Endodermal cell (in vitro differentiated cells): ENCODE data around the gene EYA2. TPM values are rescaled to one million over a fixed set of nuclear protein-coding genes. Genes with fewer than 3 reads are reported as not detected.

ENCODE experiments used
- DNase-seq: peaks from one replicate; pipeline ENCODE4 v3.0.0-alpha.2; 2017
- H3K27ac ChIP-seq: 2 replicates; pipeline ENCODE4 v1.5.1; 2013; ENCODE audit warnings: mild to moderate bottlenecking, low read depth, low read length, moderate library complexity
- H3K27me3 ChIP-seq: 2 replicates; pipeline ENCODE4 v1.6.1; 2013; ENCODE audit warnings: mild to moderate bottlenecking, low read length, moderate library complexity; ENCODE audit not compliant: insufficient read depth, control insufficient read depth, poor library complexity, severe bottlenecking
- H3K36me3 ChIP-seq: 2 replicates; pipeline ENCODE4 v1.7.0; 2013; ENCODE audit warnings: mild to moderate bottlenecking, low read length, moderate library complexity; ENCODE audit not compliant: control insufficient read depth, insufficient read depth
- H3K4me1 ChIP-seq: one replicate; pipeline ENCODE4 v1.7.0; 2013; ENCODE audit warnings: low read length; ENCODE audit not compliant: control insufficient read depth, insufficient read depth
- H3K4me3 ChIP-seq: 2 replicates; pipeline ENCODE4 v1.5.1; 2013; ENCODE audit warnings: mild to moderate bottlenecking, low read length, moderate library complexity
- H3K9ac ChIP-seq: 2 replicates; pipeline ENCODE4 v1.6.1; 2013; ENCODE audit warnings: mild to moderate bottlenecking, low read length, moderate library complexity; ENCODE audit not compliant: poor library complexity, severe bottlenecking; ENCODE audit errors: extremely low read depth
- H3K9me3 ChIP-seq: 2 replicates; pipeline ENCODE4 v1.6.1; 2013; ENCODE audit warnings: mild to moderate bottlenecking, low read length, moderate library complexity; ENCODE audit not compliant: control insufficient read depth
- H3K27ac Mint-ChIP-seq: 2 replicates; pipeline ENCODE4 v1.8.0; 2020; ENCODE audit warnings: mixed read lengths
- H3K27me3 Mint-ChIP-seq: 2 replicates; pipeline ENCODE4 v1.8.0; 2021; ENCODE audit warnings: mild to moderate bottlenecking, mixed read lengths; ENCODE audit not compliant: insufficient read depth
- H3K36me3 Mint-ChIP-seq: 2 replicates; pipeline ENCODE4 v1.8.0; 2020; ENCODE audit warnings: low read depth, mixed read lengths
- H3K4me1 Mint-ChIP-seq: 2 replicates; pipeline ENCODE4 v1.8.0; 2020; ENCODE audit warnings: mixed read lengths
- H3K4me3 Mint-ChIP-seq: 2 replicates; pipeline ENCODE4 v1.8.0; 2020; ENCODE audit warnings: mild to moderate bottlenecking, moderate library complexity, mixed read lengths
- H3K9me3 Mint-ChIP-seq: 2 replicates; pipeline ENCODE4 v1.8.0; 2020; ENCODE audit warnings: mild to moderate bottlenecking, mixed read lengths
- WGBS, 2 experiments: methylation state at CpG; one replicate each; pipeline versions ENCODE4 v1.1.5 to v1.1.7; 2013; ENCODE audit warnings: missing lambda C conversion rate in 2 of 2, mixed read lengths in 1 of 2; ENCODE audit not compliant: insufficient coverage in 1 of 2, insufficient read length in 1 of 2; 5-methylcytosine and 5-hydroxymethylcytosine counted together
- total RNA-seq, 2 donors: library from RNA; stranded (reverse); fragmentation: NEBNext Ultra II Directional in 1 of 2; extraction: Animal tissue kit (Norgen Biotek cat#: 25700) in 1 of 2; gene quantifications; 2 replicates in 1 of 2; 3 replicates in 1 of 2; pipeline ENCODE4 v1.2.1, GENCODE V29; 2021
- TF ChIP-seq, protein P1 (sequence below): fragments of 200-600 bp; sonication (generic); conservative IDR thresholded peaks from 2 replicates; pipeline ENCODE4 v1.5.0; 2021; ENCODE audit warnings: antibody characterized with exemption, mild to moderate bottlenecking

Gene EYA2
- total RNA-seq, 2 donors from 2014 or later = 9.1 to 18.0 TPM

DNA sequence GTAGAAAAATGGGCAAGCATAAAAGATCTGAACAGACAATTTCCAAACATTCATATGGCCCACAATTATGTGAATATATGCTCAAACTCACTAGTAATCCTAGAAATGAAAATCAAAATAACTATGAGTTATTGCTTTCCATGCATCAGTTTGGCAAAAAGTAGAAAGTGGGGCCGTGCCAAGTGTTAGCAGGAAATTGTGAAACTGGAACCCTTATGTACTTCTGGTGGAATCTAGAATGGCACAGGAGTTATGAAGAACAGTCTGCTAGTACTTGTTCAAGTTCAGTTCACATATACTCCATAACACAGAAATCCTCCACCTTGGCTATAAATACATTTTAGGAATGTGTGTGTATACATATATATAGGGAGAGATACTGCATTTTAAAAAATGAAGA, 89.8 kb downstream of the EYA2 start:
- peaks cover 33% of the 10 kb centered on the region for H3K4me1 Mint-ChIP-seq
- H3K36me3 Mint-ChIP-seq = peaks cover 8% of the 10 kb centered on the region
- no peak overlapping the region for H3K9ac ChIP-seq
- H3K27ac ChIP-seq = no peak overlapping the region
- 95 to 100% methylated on average over 1 of the region's 1 CpG for WGBS, 2 experiments
- H3K36me3 ChIP-seq = no peaks in the 10 kb centered on the region
- H3K4me1 ChIP-seq = peaks cover 22% of the 10 kb centered on the region
- H3K27ac Mint-ChIP-seq = no peak overlapping the region
- TF ChIP-seq, protein P1, sequence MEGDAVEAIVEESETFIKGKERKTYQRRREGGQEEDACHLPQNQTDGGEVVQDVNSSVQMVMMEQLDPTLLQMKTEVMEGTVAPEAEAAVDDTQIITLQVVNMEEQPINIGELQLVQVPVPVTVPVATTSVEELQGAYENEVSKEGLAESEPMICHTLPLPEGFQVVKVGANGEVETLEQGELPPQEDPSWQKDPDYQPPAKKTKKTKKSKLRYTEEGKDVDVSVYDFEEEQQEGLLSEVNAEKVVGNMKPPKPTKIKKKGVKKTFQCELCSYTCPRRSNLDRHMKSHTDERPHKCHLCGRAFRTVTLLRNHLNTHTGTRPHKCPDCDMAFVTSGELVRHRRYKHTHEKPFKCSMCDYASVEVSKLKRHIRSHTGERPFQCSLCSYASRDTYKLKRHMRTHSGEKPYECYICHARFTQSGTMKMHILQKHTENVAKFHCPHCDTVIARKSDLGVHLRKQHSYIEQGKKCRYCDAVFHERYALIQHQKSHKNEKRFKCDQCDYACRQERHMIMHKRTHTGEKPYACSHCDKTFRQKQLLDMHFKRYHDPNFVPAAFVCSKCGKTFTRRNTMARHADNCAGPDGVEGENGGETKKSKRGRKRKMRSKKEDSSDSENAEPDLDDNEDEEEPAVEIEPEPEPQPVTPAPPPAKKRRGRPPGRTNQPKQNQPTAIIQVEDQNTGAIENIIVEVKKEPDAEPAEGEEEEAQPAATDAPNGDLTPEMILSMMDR = no peak
- peaks cover 17% of the 10 kb centered on the region for H3K9me3 ChIP-seq
- no peaks in the 10 kb centered on the region for H3K27me3 Mint-ChIP-seq
- no peak overlapping the region for H3K4me3 Mint-ChIP-seq
- H3K27me3 ChIP-seq = no peaks in the 10 kb centered on the region
- H3K4me3 ChIP-seq = no peak overlapping the region
- H3K9me3 Mint-ChIP-seq = peaks cover 16% of the 10 kb centered on the region
- no peak for DNase-seq

DNA sequence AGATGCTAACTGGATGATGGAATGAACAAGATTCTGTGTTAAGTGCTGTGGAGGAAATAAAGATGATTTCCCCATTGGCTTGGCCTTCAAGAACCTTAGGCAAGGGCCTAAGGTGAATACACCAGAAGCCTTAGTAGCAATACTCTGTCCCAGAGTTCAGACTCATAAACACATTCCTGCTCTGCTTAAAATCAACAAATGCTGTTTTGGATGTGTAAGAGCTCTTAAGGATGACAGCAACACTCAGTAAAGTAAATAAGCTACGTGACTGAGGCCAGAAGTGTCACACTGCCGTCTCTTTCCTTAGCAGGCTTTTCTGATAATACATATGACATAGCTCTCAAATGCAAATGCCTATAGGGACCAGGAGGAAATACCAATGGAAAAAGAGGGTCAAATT, 90.6 kb downstream of the EYA2 start:
- no peak overlapping the region for H3K9ac ChIP-seq
- TF ChIP-seq, protein P1 = no peak
- H3K4me3 ChIP-seq = no peak overlapping the region
- H3K27ac Mint-ChIP-seq = no peak overlapping the region
- H3K36me3 ChIP-seq = no peaks in the 10 kb centered on the region
- H3K4me3 Mint-ChIP-seq = no peak overlapping the region
- H3K9me3 Mint-ChIP-seq = peaks cover 16% of the 10 kb centered on the region
- H3K27me3 Mint-ChIP-seq = no peaks in the 10 kb centered on the region
- H3K9me3 ChIP-seq = peaks cover 17% of the 10 kb centered on the region
- WGBS, 2 experiments = 80 to 91% methylated on average over 1 to 2 of the region's 2 CpGs
- H3K4me1 Mint-ChIP-seq = peaks cover 33% of the 10 kb centered on the region
- no peaks in the 10 kb centered on the region for H3K27me3 ChIP-seq
- no peak for DNase-seq
- peaks cover 8% of the 10 kb centered on the region for H3K36me3 Mint-ChIP-seq
- H3K27ac ChIP-seq = no peak overlapping the region
- H3K4me1 ChIP-seq = peaks cover 13% of the 10 kb centered on the region

DNA sequence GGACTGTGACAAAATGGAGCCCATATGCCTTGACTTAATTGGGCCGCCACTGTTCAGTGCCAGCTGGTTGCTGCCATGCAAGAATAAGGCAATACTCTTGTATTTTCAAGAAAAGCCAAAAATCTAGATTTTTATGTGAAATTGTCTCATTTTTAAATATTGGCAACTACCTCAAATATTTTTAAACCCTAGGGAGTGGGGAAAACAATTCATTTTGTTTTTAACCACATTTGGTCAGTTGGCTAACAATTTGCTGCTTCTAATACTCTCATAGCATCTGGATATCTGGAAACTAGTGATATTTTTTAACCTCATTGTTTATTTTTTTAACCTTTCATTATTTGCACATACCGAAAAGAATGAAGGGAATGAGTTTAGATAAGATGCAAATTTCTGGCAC, 91.0 kb downstream of the EYA2 start:
- no peak overlapping the region for H3K4me3 Mint-ChIP-seq
- H3K36me3 ChIP-seq = peaks cover 2% of the 10 kb centered on the region
- no peaks in the 10 kb centered on the region for H3K27me3 ChIP-seq
- peaks cover 34% of the 10 kb centered on the region for H3K4me1 Mint-ChIP-seq
- no peaks in the 10 kb centered on the region for H3K27me3 Mint-ChIP-seq
- 90% methylated on average over 2 of the region's 2 CpGs; no CpG with 5 or more reads in 1 of the 2 experiments for WGBS, 2 experiments
- H3K9me3 ChIP-seq = peaks cover 17% of the 10 kb centered on the region
- H3K27ac ChIP-seq = no peak overlapping the region
- no peak for DNase-seq
- peaks cover 13% of the 10 kb centered on the region for H3K4me1 ChIP-seq
- H3K36me3 Mint-ChIP-seq = peaks cover 8% of the 10 kb centered on the region
- H3K27ac Mint-ChIP-seq = no peak overlapping the region
- TF ChIP-seq, protein P1 = no peak
- no peak overlapping the region for H3K4me3 ChIP-seq
- H3K9me3 Mint-ChIP-seq = peaks cover 16% of the 10 kb centered on the region
- no peak overlapping the region for H3K9ac ChIP-seq
